Medulla oblongata (tissue), 1 donor: ENCODE results near the gene LRRFIP1.
"Not testable (repeated sequence)": the region's sequence is repeated elsewhere in the genome, so short reads cannot be mapped to it uniquely, and the experiment has no call there.

Experiments
- DNase-seq: peaks from one replicate; pipeline ENCODE4 v3.0.0-alpha.2; 2015; ENCODE audit errors: extremely low spot score

LRRFIP1 gene

DNA sequence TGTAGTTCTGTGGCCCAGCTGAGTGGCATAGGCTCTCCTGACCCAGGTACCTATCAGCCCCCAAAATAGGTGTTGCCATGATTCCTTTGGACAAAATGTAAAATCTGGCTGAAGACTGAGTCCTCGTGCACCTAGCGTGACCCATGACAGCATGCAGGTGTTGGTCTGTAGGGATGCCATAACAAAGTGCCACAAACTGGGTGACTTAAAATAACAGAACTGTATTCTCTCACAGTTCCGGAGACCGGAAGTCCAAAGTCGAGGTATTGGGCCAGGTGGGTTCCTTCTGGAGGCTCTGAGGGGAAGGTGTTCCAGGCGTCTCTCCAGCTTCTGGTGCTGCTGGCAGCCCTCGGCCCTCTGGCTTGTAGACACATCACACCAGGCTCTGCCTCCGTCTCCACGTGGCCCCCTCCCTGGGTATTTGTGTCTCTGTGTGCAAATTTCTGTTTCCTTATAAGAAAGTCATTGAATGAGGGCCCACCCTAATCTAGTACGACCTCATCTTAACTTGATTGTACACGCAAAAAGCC, 34.5 kb downstream of the LRRFIP1 start:
- DNase-seq = no peak

- DNase-seq = peak; percentile 67
These were observed 35.3 kb downstream of the LRRFIP1 start for GRCh38 chr2:237662671-237663093.

- no peak for DNase-seq
These were observed 36.2 kb downstream of the LRRFIP1 start for GRCh38 chr2:237663517-237664110.

GRCh38 chr2:237664151-237664550, 36.8 kb downstream of the LRRFIP1 start:
- DNase-seq = no peak

DNA sequence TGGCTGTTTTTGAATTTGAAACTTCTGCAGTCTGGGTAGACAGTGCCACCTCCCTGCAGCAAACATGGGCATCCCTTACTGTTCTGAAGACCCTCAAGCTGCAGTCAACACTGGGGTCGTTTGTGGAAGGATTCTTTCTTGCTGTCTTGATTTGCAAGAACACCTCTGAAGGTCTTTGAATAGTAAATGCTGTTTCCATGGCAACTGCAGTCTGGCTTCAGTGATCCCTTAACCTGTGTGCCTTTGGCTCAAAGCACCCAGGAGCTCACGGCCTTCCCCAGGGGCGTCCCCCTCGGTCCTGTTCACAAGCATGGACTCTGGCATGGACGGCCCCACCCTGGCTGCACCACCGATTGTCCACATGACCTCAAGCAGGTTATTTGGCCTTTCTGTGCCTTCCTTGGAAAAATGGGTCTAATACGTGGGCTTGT, 38.3 kb downstream of the LRRFIP1 start:
- DNase-seq = no peak

GRCh38 chr2:237666606-237667005, 39.2 kb downstream of the LRRFIP1 start:
- DNase-seq = no peak

DNA sequence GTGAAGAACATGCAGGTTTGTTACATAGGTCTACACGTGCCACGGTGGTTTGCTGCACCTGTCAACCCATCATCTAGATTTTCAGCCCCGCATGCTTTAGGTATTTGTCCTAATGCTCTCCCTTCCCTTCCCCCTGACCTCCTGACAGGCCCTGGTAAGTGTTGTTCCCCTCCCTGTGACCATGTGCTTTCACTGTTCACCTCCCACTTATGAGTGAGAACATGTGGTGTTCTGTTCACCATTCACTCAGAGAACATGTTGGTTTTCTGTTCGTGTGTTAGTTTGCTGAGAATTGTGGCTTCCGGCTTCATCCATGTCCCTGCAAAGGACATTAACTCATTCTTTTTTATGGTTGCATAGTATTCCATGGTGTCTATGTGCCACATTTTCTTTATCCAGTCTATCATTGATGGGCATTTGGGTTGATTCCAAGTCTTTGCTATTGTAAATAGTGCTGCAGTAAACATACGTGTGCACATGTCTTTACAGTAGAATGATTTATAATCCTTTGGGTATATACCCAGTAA, 39.7 kb downstream of the LRRFIP1 start:
- not testable (repeated sequence) for DNase-seq

DNA sequence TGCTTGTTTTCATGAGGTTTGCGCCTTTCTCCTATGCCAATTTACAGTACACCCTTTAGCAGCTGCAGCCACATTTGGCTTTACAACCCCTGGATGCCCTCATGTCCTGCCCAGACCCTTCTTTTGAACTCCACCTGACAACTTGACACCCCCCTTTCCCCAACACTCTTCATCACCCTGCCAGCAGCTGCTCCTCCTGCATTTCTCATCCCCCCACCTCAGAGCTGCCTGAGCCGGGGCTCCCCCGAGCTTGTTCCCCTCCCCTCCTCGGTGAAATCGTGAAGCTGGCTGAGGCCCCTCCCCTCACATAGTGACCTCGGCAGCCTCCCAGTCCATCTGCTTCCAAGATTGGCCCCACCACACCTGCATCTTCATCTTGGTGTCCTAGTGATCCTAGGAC, 40.5 kb downstream of the LRRFIP1 start:
- DNase-seq = no peak

GRCh38 chr2:237668440-237668839, 41.1 kb downstream of the LRRFIP1 start:
- DNase-seq = no peak

- DNase-seq = no peak
These were observed 41.9 kb downstream of the LRRFIP1 start for GRCh38 chr2:237669283-237669627.

GRCh38 chr2:237669628-237670392, 42.4 kb downstream of the LRRFIP1 start:
- DNase-seq = peak; percentile 9

- DNase-seq = no peak
These were observed 43.3 kb downstream of the LRRFIP1 start for GRCh38 chr2:237670641-237671040.

DNA sequence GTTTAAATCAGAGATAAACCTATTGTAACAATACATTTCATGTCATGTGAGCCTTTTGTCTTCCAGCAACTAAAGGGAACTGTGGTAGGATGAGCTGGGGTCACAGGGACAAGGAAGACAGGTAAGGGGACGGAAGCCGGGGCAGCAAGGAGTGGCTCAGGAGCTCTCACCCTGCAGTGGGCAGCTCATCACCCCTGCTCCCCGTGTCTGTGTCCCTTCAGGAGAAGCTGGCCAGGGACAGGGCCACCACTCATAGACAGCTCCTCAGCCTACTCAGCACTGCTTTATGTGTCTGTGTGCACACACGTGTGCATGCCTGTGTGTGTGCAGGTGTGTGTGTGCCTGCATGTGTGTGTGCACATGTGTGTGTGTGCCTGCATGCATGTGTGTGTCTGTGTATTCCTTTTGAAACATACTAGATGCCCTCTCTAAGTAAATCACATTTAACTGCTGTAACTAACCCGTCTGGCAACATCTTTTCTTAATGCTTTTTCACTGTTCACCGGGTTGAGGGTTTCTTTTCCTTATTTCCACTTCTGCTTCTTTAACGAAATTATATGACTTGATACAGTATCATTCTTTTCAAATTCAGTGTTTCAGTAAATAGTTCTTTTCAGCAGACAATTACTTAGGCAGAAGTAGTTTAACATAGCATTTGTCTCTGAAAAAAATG, 44.2 kb downstream of the LRRFIP1 start:
- no peak for DNase-seq

DNA sequence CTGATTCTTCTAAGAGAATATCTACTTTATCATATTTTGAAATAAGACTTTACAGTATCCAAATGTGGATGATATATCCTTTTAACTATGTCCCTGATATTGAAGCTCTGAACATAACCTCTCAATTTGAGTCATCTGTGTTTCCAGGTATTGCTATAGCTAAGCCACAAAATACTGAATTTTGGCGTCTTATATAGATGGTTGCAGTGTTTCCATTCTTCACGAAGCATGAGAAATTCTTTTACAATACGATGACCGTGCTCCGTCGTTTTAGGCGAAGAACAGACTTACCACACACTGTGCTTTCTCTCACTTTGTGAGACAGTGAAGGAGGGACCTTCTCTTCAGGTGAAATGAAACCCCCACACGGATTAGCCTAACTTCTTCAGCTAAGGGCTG, 45.3 kb downstream of the LRRFIP1 start:
- no peak for DNase-seq

- peak; percentile 88 for DNase-seq
These were observed 46.0 kb downstream of the LRRFIP1 start for GRCh38 chr2:237673130-237674001.

- peak; percentile 87 for DNase-seq
These were observed 47.4 kb downstream of the LRRFIP1 start for GRCh38 chr2:237674731-237675276.

DNA sequence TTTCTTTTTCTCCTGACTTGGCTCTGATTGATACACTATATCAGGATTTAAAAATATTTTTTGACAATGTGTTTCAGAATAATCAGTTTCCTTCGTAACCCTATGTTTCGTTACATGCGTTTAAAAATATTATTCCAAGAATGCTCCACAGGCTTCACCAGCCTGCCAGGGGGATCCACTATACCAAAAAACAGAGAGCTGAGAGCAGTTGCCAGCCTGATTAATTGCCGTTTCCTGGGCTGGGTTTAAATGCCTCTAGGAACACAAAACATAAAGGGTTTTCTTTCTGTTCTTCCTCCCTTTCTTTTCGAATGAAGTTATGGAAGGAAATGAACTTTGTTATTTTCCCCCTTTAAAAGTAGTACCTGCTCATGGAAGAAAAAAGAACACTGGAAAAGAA, 47.9 kb downstream of the LRRFIP1 start:
- DNase-seq = no peak

DNA sequence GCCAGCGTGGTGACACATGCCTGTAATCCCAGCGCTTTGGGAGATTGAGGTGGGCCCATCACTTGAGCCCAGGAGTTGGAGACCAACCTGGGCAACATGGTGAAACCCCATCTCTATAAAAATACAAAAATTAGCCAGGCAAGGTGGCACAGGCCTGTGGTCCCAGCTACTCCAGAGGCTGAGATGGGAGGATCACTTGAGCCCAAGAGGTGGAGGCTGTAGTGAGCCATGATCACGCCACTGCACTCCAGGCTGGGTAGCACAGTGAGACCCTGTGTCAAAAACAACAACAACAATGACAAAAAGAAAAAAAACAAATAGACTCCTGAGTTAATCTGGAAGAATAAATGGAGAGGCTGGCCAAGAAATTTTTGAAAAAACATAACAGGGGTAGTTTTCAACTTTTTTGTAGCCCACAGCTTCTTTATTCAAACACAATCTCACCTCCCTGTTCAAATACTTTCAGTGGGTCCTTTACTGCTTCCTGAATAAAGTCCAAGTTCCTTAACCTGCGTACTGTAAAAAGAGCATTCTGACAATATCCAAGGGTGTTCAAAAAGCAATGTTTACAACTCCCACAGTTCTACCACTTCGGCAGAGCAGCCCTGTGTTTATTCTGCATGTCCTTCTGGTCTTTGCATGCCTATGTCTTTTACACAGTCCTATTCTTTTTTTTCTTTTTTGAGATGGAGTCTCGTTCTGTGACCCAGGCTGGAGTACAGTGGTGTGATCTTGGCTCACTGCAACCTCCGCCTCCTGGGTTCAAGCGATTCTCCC, 53.5 kb downstream of the LRRFIP1 start:
- DNase-seq = no peak

- no peak for DNase-seq
These were observed 54.8 kb downstream of the LRRFIP1 start for GRCh38 chr2:237682151-237682550.
